HL-60/S4 treated with phorbol 12-myristate 13-acetate at 8.2 ng/mL for 4 days and 3 days (cell line): Measurements from ENCODE around the gene GNA14.
"Not testable (repeated sequence)": the region's sequence is repeated elsewhere in the genome, so short reads cannot be mapped to it uniquely, and the experiment has no call there.

Experiments
- in situ Hi-C: fragments of 300-500 bp; cut with MboI; formaldehyde crosslinking; loops from 2 replicates; pipeline ENCODE4 v1.15.0; 2022; ENCODE audit warnings: low sequenced_read_pairs

GNA14 gene

DNA sequence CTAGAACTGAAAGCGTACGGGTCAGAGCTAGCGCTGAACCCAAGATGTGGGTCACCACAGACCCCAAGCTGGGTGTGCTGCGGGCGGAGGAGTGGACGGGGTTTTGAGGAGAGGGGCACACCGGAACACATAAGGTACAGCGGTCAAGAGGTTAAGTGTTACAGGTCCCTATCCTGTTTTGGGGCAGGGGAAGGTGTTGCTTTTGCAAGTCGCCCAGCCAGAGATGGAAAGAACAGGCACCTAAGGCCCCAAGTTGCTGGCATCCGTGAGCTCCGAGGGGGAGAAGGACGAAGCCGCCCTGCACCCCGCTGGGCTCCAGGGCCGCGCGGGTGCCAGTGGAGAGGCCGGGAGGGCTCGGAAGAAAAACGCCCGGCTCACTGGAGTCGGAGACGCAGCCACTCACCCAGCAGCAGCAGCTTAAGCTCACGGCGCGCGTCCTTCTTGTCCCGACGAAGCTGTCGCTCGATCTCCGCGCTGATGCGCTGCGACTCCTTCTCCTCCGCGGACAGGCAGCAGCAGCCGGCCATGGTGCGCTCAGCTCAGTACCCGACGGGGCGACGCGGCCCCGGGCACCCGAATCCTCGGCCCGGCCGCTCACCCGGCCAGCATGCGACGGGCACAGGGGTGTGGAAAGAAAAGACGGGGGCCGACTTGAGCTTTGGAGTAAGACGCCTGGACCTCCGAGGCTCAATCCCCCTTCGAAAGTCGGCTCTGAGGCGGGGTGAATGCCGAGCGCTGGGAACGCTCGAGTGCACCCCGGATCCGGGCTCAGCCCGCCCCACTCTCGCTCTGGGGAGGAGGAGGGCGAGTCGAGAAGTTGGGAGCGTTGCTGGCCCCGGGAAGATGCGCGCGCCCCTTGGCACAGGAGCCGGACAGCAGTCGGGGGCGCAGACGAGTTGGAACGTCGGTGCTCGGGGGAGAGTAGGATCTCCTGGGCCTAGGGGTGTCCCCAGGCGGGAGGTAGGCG, 572 bp downstream of the GNA14 start:
- in situ Hi-C loops = no loop called here

DNA sequence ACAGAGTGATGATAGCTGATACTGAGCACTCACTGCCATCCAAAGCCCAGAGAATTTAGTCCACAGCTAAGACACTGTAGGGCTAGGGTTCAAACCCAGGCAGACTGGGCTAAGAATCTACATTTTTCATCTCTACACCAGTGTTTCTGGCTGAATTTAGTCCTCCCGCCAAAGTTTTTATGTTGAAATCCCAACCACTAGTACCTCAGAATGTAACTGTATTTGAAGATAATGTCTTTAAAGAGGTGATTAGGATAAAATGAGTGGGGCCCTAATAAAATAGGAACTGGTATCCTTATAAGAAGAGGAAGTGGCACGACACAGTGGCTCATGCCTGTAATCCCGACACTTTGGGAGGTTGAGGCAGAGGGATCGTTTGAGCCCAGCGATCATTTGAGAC, 4.3 kb downstream of the GNA14 start:
- in situ Hi-C loops = no loop called here

DNA sequence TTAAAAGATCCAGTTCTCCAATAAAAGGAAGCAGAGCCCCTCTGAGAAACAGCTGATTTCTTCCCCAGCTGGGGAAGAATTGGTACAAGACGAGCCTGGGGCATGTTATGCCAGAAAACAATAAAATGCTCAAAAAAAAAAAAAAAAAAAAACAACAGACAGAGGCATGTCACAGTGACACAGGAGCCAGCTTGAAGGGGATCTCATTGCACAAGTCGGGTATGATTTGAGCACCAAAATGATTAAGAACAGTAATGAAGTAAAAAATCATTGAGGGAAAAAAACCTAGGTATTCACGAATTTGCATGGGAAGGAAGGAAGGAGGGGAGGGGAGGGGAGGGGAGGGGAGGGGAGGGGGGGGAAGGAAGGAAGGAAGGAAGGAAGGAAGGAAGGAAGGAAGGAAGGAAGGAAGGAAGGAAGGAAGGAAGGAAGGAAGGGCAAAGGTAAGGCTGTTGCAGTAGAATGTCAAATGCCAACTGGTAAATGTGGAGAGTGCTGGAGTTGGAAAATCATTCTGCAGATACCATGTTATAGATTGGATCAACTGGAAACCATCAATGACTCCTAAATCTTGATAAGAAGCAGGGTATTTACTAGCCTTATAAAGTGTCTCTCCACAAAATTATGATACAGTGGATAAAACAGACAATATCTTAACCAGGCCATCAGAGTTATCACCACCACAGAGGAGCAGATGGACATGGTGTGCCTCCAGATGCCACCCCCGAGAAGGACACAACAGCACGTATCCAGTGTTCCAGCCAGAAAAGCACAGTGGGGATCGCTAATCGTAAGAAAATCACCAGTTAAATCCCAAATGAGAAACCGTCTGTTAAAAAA, 7.2 kb downstream of the GNA14 start:
- in situ Hi-C loops = no loop called here

DNA sequence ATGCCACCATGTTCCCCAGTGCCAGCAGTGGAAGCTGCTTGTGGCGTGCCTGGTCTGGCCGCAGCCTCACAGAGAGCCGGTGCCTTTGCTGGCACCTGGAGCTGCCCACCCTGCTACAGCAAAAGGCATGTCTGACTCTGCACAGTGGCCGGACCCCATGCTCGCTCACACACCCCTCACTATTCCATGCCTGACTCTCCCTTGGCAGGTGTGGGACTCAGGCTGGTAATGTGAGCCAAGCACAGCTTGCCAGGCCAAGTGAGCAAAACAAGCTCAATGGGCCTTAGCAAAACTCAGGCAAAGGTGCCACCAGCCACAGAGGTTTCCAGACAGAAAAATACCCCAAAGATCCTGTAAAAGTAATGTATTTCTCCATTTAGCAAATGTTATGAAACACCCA, 15.5 kb downstream of the GNA14 start:
- in situ Hi-C loops = no loop called here

DNA sequence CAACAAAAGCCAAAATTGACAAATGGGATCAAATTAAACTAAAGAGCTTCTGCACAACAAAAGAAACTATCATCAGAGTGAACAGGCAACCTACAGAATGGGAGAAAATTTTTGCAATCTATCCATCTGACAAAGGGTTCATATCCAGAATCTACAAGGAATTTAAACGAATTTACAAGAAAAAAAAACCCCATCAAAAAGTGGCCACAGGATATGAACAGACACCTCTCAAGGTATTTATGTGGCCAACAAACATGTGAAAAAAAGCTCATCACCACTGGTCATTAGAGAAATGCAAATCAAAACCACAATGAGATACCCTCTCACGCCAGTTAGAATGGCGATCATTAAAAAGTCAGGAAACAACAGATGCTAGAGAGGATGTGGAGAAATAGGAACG, 19.3 kb downstream of the GNA14 start:
- in situ Hi-C loops = not testable (repeated sequence)

DNA sequence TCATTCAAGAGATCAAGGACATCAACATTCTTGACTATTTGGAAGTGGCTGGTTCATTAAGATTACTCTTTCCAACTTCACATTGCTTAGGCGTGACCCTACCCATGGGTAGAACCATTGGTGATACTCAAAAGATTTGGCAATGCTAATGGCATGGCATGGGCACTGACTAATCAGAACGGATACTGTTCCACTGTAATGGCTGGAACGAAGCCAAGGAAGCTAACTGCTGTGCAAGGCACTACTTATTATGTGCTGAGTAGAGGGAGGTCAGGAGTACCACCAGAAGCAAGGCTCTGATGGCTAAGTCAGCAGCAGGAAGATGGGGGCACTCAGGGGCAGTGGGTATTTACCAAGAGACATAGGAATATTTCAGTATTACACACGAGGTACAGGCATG, 31.9 kb downstream of the GNA14 start:
- in situ Hi-C loops = no loop called here

DNA sequence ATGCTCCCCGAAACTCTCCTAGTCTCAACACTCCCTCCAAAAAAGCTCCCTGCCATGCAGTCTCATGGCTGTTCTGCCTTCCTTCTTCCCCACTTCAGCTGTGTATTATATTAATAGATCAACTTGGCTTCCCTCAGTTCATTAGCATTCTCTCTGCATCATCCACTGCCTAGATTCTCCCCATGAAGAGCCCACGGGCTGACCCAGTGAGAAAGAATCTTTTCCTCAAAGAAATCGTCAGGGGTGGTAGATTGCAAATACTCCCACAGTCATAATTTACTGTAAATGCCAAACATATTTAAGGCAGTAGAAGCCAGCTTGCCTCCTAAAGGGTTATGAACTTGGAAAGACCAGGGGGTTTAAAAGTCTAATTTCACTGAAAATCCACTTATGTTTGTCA, 33.5 kb downstream of the GNA14 start:
- in situ Hi-C loops = no loop called here

DNA sequence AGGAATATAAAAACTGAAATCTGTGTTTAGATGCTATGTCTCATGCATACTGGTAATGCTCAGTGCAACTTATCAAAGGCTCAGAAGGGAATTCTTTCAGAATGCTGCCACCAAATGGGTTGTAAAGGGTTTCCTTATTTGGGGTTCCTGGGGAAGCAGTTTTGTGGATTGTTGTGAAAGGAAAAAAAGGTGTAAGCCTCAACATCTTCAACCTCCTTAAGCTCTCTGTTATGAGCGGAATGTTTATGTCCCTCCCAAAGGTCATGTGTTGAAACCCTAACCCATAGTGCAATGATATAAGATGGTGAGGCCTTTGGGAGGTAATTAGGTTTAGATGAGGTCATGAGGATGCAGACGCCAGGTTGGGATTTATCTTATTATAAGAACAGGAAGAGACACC, 41.6 kb downstream of the GNA14 start:
- in situ Hi-C loops = no loop called here

DNA sequence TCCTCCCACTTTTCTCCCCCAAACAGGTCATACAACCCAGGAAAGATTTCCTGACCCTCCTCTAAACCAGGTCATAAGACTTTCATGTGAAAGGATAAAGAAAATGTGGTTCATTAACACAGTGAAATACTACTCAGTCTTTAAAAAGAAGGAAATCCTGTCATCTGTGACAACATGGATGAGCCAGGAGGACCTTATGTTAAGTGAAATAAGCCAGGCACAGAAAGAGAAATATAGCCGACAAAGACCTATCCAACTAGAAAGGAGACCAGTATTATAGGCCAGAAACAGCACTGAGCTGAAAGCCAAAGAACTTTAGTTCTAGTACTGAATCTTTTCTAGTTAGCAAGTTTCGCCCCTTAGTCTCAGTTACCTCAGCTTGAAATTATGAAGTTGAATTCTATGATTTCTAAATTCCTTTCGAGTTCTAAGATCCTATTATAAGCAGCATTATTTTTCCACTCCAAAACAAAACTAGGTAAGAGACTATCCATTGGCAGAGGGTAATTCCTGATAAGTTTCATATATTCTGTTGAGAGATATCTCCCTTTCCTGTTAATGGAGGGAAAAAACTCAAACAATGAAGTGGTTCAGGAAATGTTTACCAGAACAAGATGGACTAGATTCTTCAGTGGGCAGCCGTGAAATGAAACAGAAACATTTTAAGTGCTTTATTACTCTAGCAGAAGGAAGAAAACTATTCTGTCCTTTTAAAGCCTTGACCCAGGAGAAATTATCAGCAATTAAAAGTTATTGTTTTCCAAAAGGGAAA, 42.5 kb downstream of the GNA14 start:
- in situ Hi-C loops = no loop called here

DNA sequence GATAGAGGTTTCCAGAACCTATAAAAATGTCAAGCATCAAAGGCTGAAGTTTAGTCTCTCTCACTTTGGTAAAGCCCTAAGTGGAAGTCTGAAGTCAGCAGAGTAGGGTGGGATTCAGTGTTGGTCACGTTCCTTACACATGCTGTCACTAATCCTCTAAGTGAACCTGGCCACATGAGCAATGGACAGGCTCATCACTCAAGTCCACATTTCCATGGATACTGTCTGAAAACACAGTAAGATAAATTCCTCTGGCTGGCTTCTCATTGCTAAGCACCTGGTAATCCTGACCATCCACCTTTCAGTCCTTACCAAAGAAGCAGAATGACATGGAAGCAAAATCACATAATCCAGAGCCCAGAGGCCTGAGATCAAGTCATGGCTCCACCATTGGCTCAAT, 43.8 kb downstream of the GNA14 start:
- in situ Hi-C loops = no loop called here

DNA sequence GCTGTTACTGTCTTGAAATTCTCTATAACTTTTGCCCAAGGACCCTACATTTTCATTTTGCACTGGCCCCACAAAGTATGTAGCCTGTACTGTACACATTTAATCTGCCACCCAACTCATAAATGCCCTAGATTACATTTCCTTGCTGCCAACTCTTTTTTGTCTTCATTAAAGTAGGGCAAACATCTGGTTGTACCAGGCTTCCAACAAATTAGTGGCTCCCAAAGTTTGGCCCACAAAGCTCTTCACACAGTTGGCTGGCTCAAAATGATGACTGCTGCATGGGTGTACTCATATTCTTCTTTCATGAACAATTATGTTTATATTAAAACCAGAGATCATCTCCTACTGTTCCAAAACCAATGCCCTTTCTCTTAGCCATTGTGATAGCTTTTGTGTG, 45.3 kb downstream of the GNA14 start:
- in situ Hi-C loops = no loop called here

DNA sequence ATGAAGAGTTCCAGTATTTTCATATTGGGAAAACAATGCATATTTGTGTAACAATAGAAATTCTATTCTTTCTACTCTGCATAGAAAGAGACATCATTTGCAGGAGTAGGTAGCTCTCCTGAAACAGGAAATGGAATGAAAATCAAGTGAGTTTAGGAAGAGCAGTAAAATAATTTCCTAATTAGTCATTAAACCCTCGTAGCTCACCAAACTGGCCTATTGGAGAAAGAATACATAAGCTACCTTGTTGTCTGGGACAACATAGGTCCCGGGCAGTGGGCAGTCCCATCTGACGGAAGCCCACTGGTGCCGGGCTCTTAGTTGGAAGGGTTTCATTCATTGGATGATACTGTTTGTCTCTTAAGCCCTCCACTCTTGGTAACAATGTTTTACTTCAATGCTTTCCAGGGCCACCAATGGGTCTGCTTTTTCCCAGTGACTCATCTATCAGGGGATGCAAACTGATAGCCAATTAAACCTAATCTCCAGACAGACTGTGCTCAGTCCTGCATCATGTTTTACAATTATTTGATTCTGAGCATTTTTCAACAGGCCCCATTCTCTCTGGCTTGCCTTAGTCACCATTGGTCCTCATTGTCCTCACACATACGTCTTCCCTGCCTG, 46.5 kb downstream of the GNA14 start:
- in situ Hi-C loops = no loop called here

DNA sequence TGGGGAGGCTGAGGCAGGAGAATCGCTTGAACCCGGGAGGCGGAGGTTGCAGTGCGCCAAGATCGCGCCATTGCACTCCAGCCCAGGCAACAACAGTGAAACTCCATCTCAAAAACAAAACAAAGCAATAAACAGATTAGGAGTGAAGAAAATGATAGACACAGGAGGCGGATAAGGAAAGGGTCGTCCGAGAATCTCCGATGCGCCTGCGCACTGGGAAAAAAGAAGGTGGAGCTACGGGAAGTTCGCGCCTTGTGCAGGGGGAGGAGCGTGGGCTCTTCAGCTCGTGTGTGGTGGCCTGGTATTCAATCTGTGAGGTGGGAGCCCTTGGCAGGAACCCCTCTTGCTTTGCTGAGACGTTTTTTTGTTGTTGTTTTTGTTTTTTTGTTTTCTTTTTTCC, 47.3 kb downstream of the GNA14 start:
- in situ Hi-C loops = no loop called here

DNA sequence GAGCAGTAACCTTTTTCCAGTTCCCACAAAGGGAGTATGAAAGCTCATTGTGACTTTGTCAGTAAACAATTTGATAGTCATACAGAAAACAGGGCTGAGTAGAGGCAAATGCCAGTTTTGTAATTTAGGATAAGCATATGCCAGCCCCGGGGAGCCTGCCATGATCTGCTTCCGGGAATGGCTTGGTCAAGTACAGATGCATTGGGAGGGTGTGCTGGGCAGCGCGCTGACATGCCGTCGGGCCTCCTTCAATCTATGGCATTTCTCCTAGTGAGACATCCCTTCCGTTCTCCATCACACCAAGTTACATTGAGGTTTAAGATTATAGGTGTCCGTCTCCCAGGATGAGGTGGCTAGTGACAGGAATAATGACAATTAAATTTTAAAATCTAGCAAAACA, 48.6 kb downstream of the GNA14 start:
- in situ Hi-C loops = no loop called here

DNA sequence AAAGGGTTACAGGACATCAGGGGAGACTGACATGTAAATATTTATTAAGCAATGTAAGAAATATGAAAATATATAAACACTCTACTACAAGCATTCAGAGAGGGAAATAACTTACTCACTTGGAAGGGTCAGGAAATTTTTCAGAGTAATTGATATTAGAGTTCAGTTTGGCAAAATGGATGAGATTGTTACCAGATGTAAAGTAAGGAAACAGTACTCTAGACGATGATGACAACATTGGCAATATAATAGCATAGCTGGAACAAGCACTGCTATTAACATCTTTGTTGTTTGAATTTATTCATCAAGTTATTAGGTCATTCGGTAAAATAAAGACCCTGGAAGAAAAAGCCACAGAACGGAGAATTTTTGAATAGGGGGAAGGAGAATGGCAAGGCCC, 49.1 kb downstream of the GNA14 start:
- in situ Hi-C loops = no loop called here

DNA sequence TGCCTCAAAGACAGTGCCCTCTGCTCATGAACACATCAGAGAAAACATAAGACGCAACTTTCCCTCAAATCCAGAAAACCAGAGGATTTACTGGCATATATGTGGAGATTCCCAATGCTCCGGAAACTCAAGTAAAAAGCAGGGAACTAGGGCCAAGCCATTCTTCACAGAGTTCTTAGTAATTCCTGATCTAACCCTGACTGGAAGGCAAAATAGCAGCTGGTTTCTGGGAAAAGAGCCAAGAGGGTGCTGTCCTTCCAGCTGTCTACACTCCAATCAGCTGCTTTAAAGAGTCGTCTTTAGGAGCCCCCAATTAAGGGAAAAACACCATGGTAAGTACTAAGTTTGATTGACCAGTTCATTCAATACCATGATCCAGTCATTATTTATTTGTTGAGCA, 49.6 kb downstream of the GNA14 start:
- in situ Hi-C loops = no loop called here

DNA sequence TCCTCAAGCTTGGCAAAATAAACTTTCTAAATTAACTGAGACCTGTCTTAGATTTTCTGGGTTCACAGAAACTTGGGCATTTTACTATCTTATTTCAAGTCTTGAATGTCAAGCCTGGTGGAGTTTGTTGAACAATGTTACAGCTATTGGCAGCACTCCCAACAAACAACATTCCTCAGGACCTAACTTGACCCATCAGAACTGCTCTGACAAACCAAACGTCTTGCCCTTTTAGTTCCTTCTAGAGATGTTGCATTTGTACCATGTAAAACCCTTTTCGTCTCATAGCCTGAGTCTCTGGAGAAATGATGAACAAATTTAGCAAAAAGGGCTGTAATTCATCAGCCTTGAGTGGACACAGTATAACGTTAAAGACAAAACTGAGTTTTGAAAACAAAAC, 51.1 kb downstream of the GNA14 start:
- in situ Hi-C loops = no loop called here

DNA sequence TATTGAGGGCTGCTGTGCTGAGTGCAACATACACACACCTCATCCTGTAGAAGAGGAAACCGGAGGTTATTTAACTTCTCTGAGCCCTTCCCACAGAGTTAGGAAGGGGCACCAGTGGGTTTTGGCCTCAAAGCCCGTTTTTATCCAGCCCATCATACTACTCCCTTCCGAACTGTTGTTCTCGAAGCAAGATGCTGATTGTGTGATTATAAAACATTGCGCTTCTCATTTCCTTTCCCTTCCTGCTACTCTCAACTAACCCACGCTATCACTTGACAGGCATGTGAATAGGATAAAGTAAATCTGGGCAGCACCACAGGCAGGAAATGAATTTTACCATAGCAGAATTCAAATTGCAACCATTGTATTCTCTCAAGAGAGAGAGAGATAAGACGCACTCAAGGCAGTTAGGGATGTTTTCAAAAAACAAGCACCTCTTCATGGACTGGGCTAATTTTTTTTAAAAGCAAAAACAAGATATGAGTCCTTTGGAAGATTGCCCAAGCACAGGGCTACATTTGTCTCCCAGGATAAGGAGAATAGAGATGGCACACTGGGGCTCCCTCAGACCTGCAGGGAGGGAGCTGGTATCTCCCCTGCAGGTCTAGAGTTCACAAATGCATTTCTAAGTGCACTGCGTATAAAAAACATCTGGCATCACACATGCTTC, 52.6 kb downstream of the GNA14 start:
- in situ Hi-C loops = no loop called here

DNA sequence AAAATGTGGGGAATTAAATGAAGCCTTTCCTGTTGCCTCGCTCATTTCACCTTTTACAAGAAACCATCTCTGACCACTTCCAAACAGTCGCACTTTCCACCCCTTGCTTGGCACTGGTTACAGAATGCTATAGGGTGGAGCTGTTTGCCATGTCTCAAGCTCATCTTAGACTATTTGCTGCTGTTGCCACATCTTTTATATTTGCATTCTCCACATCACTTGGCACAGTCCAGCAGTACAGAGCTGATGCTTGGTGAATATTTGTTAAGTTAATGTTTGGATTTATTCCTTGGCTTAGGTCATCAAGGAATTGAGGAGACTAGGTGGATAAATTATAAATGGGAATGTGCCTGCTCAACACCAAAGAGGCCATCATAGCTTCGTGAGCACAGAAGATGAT, 53.2 kb downstream of the GNA14 start:
- in situ Hi-C loops = no loop called here

DNA sequence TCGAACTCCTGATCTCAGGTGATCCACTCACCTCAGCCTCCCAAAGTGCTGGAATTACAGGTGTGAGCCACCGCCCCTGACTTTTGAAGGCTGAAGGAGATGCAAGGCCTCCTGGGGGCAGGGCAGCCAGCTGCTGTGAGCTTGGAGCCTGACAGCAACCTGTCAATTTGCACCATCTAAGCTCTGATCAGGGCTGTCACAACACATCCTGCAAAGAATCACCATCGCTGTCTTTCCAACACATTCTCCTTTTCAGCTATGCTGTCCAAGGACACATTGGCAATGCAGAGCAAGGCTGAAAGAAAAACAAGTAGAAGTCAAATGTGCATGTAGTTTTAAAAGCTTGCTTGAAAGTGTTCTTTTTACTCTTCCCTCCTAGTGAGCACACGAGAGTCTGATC, 54.6 kb downstream of the GNA14 start:
- in situ Hi-C loops = no loop called here
